ENCODE results near the gene MINDY4.
A peak's percentile ranks its signal among the peaks of the same experiment; 100 is the strongest.

The MINDY4 gene

DNA sequence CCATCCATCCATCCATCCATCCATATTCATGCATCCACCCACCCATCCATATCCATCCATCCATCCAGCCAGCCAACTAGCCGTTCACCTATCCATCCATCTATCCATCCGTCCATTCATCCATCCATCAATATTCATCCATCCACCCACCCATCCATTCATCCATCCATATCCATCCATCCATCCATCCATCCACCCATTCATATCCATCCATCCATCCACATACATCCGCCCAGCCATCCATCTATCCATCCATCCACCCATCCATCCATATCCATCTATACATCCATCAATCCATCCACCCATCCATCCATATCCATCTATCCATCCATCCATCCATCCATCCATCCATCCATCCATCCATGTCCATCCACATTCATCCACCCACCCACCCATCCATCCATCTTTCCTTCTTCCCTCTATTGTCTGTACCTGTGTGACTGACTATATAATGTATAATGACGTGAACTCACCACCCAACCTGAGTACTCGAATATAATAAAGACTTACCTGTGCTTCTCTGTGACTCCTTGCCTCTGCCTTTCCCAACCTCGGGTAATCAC lies 16.8 kb upstream of the MINDY4 start:
- Histone ChIP-seq H3K9me3 (ENCODE audit: control insufficient read depth in 2 of 2, low read length in 2 of 2) (no peaks in the 10 kb centered on the region), H3K4me3 (ENCODE audit: low read length in 2 of 2) (no peak overlapping the region), H3K4me1 (ENCODE audit: control insufficient read depth in 2 of 2, insufficient read depth in 2 of 2, low read length in 2 of 2) (peaks cover 14 to 29% of the 10 kb centered on the region in 2 donors), H3K27me3 (ENCODE audit: control insufficient read depth in 2 of 2, insufficient read depth in 2 of 2, low read length in 2 of 2) (no peaks in the 10 kb centered on the region), H3K9ac (ENCODE audit: low read depth in 1 of 2, low read length in 2 of 2) (no peak overlapping the region), H3K36me3 (ENCODE audit: control insufficient read depth in 2 of 2, insufficient read depth in 2 of 2, low read length in 2 of 2) (no peaks in the 10 kb centered on the region), H3K27ac (ENCODE audit: low read depth in 2 of 2, low read length in 2 of 2) (no peak overlapping the region)

GRCh38 chr7:30755384-30756154 lies 15.6 kb upstream of the MINDY4 start:
- Histone ChIP-seq H3K4me1 (ENCODE audit: control insufficient read depth in 2 of 2, insufficient read depth in 2 of 2, low read length in 2 of 2) (peaks cover 10 to 24% of the 10 kb centered on the region in 2 donors), H3K27ac (ENCODE audit: low read depth in 2 of 2, low read length in 2 of 2) (no peak overlapping the region), H3K36me3 (ENCODE audit: control insufficient read depth in 2 of 2, insufficient read depth in 2 of 2, low read length in 2 of 2) (no peaks in the 10 kb centered on the region), H3K9ac (ENCODE audit: low read depth in 1 of 2, low read length in 2 of 2) (no peak overlapping the region), H3K9me3 (ENCODE audit: control insufficient read depth in 2 of 2, low read length in 2 of 2) (no peaks in the 10 kb centered on the region), H3K4me3 (ENCODE audit: low read length in 2 of 2) (no peak overlapping the region), H3K27me3 (ENCODE audit: control insufficient read depth in 2 of 2, insufficient read depth in 2 of 2, low read length in 2 of 2) (no peaks in the 10 kb centered on the region)

DNA sequence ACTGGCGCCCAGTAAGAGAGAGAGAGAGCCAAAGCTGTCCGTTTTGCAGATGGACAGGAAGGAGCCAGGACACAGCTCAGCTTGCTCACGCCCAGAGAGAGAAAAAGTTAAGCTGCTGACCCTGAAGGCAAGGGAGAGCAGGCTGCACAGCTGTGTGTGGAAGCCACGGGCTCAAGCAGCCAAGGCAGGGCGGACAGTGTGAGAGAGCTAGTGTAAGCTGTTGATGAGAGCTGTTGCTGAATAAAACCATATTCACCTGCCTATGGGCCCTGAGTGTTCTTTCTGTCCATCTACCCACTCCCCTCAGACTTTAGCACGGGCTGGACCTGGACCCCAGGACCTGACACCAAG lies 13.9 kb upstream of the MINDY4 start:
- H3K9ac ChIP-seq (ENCODE audit: low read depth in 1 of 2, low read length in 2 of 2) = no peak overlapping the region
- H3K27me3 ChIP-seq (ENCODE audit: control insufficient read depth in 2 of 2, insufficient read depth in 2 of 2, low read length in 2 of 2) = no peaks in the 10 kb centered on the region
- H3K9me3 ChIP-seq (ENCODE audit: control insufficient read depth in 2 of 2, low read length in 2 of 2) = no peaks in the 10 kb centered on the region
- no peak overlapping the region for H3K27ac ChIP-seq (ENCODE audit: low read depth in 2 of 2, low read length in 2 of 2)
- no peak overlapping the region for H3K4me3 ChIP-seq (ENCODE audit: low read length in 2 of 2)
- H3K36me3 ChIP-seq (ENCODE audit: control insufficient read depth in 2 of 2, insufficient read depth in 2 of 2, low read length in 2 of 2) = no peaks in the 10 kb centered on the region
- peaks cover 2 to 8% of the 10 kb centered on the region in 2 donors for H3K4me1 ChIP-seq (ENCODE audit: control insufficient read depth in 2 of 2, insufficient read depth in 2 of 2, low read length in 2 of 2)

- no peak overlapping the region for H3K9ac ChIP-seq (ENCODE audit: low read depth in 1 of 2, low read length in 2 of 2)
- no peaks in the 10 kb centered on the region for H3K27me3 ChIP-seq (ENCODE audit: control insufficient read depth in 2 of 2, insufficient read depth in 2 of 2, low read length in 2 of 2)
- H3K4me1 ChIP-seq (ENCODE audit: control insufficient read depth in 2 of 2, insufficient read depth in 2 of 2, low read length in 2 of 2) = peaks cover 0 to under 1% of the 10 kb centered on the region in 2 donors
- no peaks in the 10 kb centered on the region for H3K36me3 ChIP-seq (ENCODE audit: control insufficient read depth in 2 of 2, insufficient read depth in 2 of 2, low read length in 2 of 2)
- H3K4me3 ChIP-seq (ENCODE audit: low read length in 2 of 2) = no peak overlapping the region
- no peak overlapping the region for H3K27ac ChIP-seq (ENCODE audit: low read depth in 2 of 2, low read length in 2 of 2)
- H3K9me3 ChIP-seq (ENCODE audit: control insufficient read depth in 2 of 2, low read length in 2 of 2) = no peaks in the 10 kb centered on the region
These were observed 10.6 kb upstream of the MINDY4 start for GRCh38 chr7:30760514-30761213.

GRCh38 chr7:30761214-30762156 lies 9.7 kb upstream of the MINDY4 start:
- no peak overlapping the region for H3K4me3 ChIP-seq (ENCODE audit: low read length in 2 of 2)
- H3K9ac ChIP-seq (ENCODE audit: low read depth in 1 of 2, low read length in 2 of 2) = no peak overlapping the region
- H3K27me3 ChIP-seq (ENCODE audit: control insufficient read depth in 2 of 2, insufficient read depth in 2 of 2, low read length in 2 of 2) = no peaks in the 10 kb centered on the region
- H3K36me3 ChIP-seq (ENCODE audit: control insufficient read depth in 2 of 2, insufficient read depth in 2 of 2, low read length in 2 of 2) = no peaks in the 10 kb centered on the region
- no peaks in the 10 kb centered on the region for H3K9me3 ChIP-seq (ENCODE audit: control insufficient read depth in 2 of 2, low read length in 2 of 2)
- no peaks in the 10 kb centered on the region for H3K4me1 ChIP-seq (ENCODE audit: control insufficient read depth in 2 of 2, insufficient read depth in 2 of 2, low read length in 2 of 2)
- H3K27ac ChIP-seq (ENCODE audit: low read depth in 2 of 2, low read length in 2 of 2) = no peak overlapping the region

DNA sequence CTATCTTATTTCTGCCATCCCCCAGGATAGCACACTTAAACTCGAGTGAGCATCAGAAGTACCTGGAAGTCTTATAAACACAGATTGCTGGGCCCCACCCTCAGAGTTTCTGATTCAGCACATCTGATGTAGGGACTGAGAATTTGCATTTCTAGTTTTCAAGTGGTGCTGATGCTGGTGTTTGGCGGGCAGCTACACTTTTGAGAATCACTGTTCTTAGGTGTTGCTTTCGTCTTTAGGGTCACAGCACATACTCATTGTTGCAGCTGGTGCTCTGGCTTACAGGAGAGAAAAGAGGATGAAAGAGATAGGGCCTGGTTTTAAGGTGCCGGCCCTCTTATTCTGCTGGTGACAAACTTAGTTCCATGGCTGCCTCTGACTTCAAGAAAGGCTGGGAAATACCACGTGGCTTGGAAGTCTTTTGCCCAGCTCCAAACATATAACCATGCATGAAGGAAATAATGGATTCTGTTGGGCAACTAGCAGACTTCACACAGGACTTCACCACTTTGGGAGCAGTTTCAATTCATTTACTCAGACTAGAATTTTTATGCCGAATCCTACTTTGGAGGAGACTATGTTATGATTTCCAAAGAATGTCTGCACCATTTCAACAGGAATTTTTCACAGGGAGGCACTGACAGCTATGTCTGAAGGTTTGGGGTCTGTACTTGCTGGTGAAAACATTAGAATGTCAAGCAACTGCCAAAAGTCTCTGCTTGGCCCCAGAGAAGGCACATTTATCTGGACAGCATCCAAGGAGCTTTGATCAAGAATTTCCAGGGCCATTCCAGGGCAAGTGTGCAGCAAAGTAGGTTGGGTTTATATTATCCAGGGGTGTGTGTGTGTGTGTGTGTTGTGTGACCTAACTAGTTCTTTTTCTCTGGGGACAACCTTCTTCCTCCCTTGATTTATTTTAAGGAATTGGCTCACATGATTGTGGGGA lies 6.9 kb upstream of the MINDY4 start:
- no peaks in the 10 kb centered on the region for H3K9me3 ChIP-seq (ENCODE audit: control insufficient read depth in 2 of 2, low read length in 2 of 2)
- no peak overlapping the region for H3K4me3 ChIP-seq (ENCODE audit: low read length in 2 of 2)
- no peak overlapping the region for H3K9ac ChIP-seq (ENCODE audit: low read depth in 1 of 2, low read length in 2 of 2)
- H3K36me3 ChIP-seq (ENCODE audit: control insufficient read depth in 2 of 2, insufficient read depth in 2 of 2, low read length in 2 of 2) = no peaks in the 10 kb centered on the region
- no peaks in the 10 kb centered on the region for H3K27me3 ChIP-seq (ENCODE audit: control insufficient read depth in 2 of 2, insufficient read depth in 2 of 2, low read length in 2 of 2)
- no peaks in the 10 kb centered on the region for H3K4me1 ChIP-seq (ENCODE audit: control insufficient read depth in 2 of 2, insufficient read depth in 2 of 2, low read length in 2 of 2)
- H3K27ac ChIP-seq (ENCODE audit: low read depth in 2 of 2, low read length in 2 of 2) = no peak overlapping the region

GRCh38 chr7:30765408-30765807 lies 5.8 kb upstream of the MINDY4 start:
- H3K4me3 ChIP-seq (ENCODE audit: low read length in 2 of 2) = no peak overlapping the region
- H3K27ac ChIP-seq (ENCODE audit: low read depth in 2 of 2, low read length in 2 of 2) = no peak overlapping the region
- no peak overlapping the region for H3K9ac ChIP-seq (ENCODE audit: low read depth in 1 of 2, low read length in 2 of 2)
- no peaks in the 10 kb centered on the region for H3K9me3 ChIP-seq (ENCODE audit: control insufficient read depth in 2 of 2, low read length in 2 of 2)
- no peaks in the 10 kb centered on the region for H3K4me1 ChIP-seq (ENCODE audit: control insufficient read depth in 2 of 2, insufficient read depth in 2 of 2, low read length in 2 of 2)
- H3K27me3 ChIP-seq (ENCODE audit: control insufficient read depth in 2 of 2, insufficient read depth in 2 of 2, low read length in 2 of 2) = no peaks in the 10 kb centered on the region
- H3K36me3 ChIP-seq (ENCODE audit: control insufficient read depth in 2 of 2, insufficient read depth in 2 of 2, low read length in 2 of 2) = no peaks in the 10 kb centered on the region

DNA sequence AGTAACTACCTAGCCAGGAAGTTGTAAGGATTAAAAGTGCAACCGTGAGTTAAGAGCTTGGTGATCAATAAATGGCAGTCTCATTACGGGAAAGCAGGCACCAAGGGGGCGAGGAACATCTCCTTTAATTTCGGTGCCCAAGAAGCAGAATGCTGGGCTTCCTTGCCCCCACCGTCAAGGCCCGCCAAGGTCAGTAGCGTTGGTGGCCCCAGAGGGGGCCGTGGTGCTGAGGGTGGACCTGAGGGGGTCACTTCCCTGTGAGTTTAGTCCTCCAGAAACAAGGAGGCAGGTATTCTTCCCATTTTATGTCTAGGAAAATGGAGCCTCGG lies 408 bp upstream of the MINDY4 start:
- no peaks in the 10 kb centered on the region for H3K27me3 ChIP-seq (ENCODE audit: control insufficient read depth in 2 of 2, insufficient read depth in 2 of 2, low read length in 2 of 2)
- H3K9me3 ChIP-seq (ENCODE audit: control insufficient read depth in 2 of 2, low read length in 2 of 2) = no peaks in the 10 kb centered on the region
- peaks cover 3 to 6% of the 10 kb centered on the region in 2 donors for H3K4me1 ChIP-seq (ENCODE audit: control insufficient read depth in 2 of 2, insufficient read depth in 2 of 2, low read length in 2 of 2)
- H3K27ac ChIP-seq (ENCODE audit: low read depth in 2 of 2, low read length in 2 of 2) = no peak overlapping the region
- no peaks in the 10 kb centered on the region for H3K36me3 ChIP-seq (ENCODE audit: control insufficient read depth in 2 of 2, insufficient read depth in 2 of 2, low read length in 2 of 2)
- H3K9ac ChIP-seq (ENCODE audit: low read depth in 1 of 2, low read length in 2 of 2) = peak overlapping the region; percentile 10 to 37
- H3K4me3 ChIP-seq (ENCODE audit: low read length in 2 of 2) = peak overlapping the region; percentile 65 to 85

DNA sequence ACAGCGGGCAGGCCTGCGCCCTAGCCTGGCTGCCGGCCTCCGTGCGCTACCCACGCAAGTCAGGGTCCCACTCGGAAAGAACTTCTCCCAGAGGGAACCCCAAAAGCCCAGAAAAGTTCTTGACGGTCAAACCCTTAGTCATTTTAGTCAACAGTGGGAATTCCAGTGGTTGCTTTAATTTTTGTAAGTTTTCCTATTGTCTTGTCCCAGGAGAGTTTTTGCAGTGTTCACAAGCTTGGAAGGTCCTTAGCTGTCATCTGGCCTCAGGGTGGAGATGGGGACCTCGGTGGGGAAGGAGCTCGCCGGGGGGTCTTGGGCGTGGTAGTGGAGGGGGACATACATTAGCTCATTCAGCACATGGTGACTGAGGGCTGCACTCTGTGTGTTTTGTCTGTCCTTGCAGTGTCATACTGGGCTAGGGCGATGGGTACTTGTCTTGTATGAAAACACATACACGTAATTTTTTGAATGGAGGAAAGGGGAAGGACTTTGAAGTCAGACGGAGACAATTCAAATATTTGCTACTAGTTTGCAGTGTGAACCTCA lies 736 bp downstream of the MINDY4 start:
- Histone ChIP-seq H3K27ac (ENCODE audit: low read depth in 2 of 2, low read length in 2 of 2) (peak overlapping the region; percentile 8 to 63), H3K4me3 (ENCODE audit: low read length in 2 of 2) (peak overlapping the region; percentile 65 to 85), H3K36me3 (ENCODE audit: control insufficient read depth in 2 of 2, insufficient read depth in 2 of 2, low read length in 2 of 2) (no peaks in the 10 kb centered on the region), H3K4me1 (ENCODE audit: control insufficient read depth in 2 of 2, insufficient read depth in 2 of 2, low read length in 2 of 2) (peaks cover 3 to 6% of the 10 kb centered on the region in 2 donors), H3K9ac (ENCODE audit: low read depth in 1 of 2, low read length in 2 of 2) (peak overlapping the region; percentile 48 to 69), H3K9me3 (ENCODE audit: control insufficient read depth in 2 of 2, low read length in 2 of 2) (no peaks in the 10 kb centered on the region), H3K27me3 (ENCODE audit: control insufficient read depth in 2 of 2, insufficient read depth in 2 of 2, low read length in 2 of 2) (no peaks in the 10 kb centered on the region)

Data from mucosa of rectum (tissue), 2 donors.